GM18951 (cell line): ENCODE data around the gene SGCG.
"Not testable (repeated sequence)": the region's sequence is repeated elsewhere in the genome, so short reads cannot be mapped to it uniquely, and the experiment has no call there.

Experiments
- POLR2A ChIP-seq: IDR thresholded peaks from 4 replicates; pipeline ENCODE4 v1.6.1; 2011; ENCODE audit warnings: mild to moderate bottlenecking; ENCODE audit not compliant: insufficient read length, insufficient read depth; ENCODE audit errors: extremely low read depth
- in situ Hi-C: fragments of 300-500 bp; cut with MboI; formaldehyde crosslinking; loops from one replicate; pipeline ENCODE4 v1.12.0; 2022; ENCODE audit warnings: low sequenced_read_pairs, mixed read lengths, inconsistent platforms; ENCODE audit not compliant: unreplicated experiment

The SGCG gene

GRCh38 chr13:23180711-23181110 is at the start of gene SGCG:
Gene SGCG, plus strand, starts transcription at chr13:23180979. Its CDS starts 22,716 bp downstream, at chr13:23203695.
- in situ Hi-C loops = no loop called here

GRCh38 chr13:23134542-23134941 is 46.2 kb upstream of the SGCG start:
- in situ Hi-C loops = no loop called here
- TF ChIP-seq POLR2A = no peak

More at GRCh38 chr13:23180711-23181110, at the start of gene SGCG:
- TF ChIP-seq POLR2A = no peak

GRCh38 chr13:23140492-23140891 is 40.3 kb upstream of the SGCG start:
- no peak for TF ChIP-seq POLR2A
- in situ Hi-C loops = no loop called here

- TF ChIP-seq POLR2A = no peak
- in situ Hi-C loops = no loop called here
Observed at GRCh38 chr13:23141964-23142363, 38.8 kb upstream of the SGCG start.

- in situ Hi-C loops = not testable (repeated sequence)
Observed at GRCh38 chr13:23142607-23143006, 38.2 kb upstream of the SGCG start.

GRCh38 chr13:23144431-23144830 is 36.3 kb upstream of the SGCG start:
- no peak for TF ChIP-seq POLR2A
- in situ Hi-C loops = no loop called here

GRCh38 chr13:23146006-23146405 is 34.8 kb upstream of the SGCG start:
- in situ Hi-C loops = no loop called here
- no peak for TF ChIP-seq POLR2A

- TF ChIP-seq POLR2A = no peak
- in situ Hi-C loops = no loop called here
Observed at GRCh38 chr13:23146811-23147625, 33.8 kb upstream of the SGCG start.

- in situ Hi-C loops = no loop called here
- no peak for TF ChIP-seq POLR2A
Observed at GRCh38 chr13:23147827-23148226, 33.0 kb upstream of the SGCG start.

- in situ Hi-C loops = no loop called here
- TF ChIP-seq POLR2A = no peak
Observed at GRCh38 chr13:23157781-23158180, 23.0 kb upstream of the SGCG start.

- TF ChIP-seq POLR2A = no peak
- in situ Hi-C loops = no loop called here
Observed at GRCh38 chr13:23159205-23159759, 21.5 kb upstream of the SGCG start.

GRCh38 chr13:23159760-23160637 is 20.8 kb upstream of the SGCG start:
- no peak for TF ChIP-seq POLR2A
- in situ Hi-C loops = no loop called here

- in situ Hi-C loops = no loop called here
Observed at GRCh38 chr13:23160638-23161480, 19.9 kb upstream of the SGCG start.

More at GRCh38 chr13:23160638-23161480, 19.9 kb upstream of the SGCG start:
- no peak for TF ChIP-seq POLR2A
